GM19099 (cell line): ENCODE data around the gene SART3.

Source experiments
- POLR2A ChIP-seq: IDR thresholded peaks from 3 replicates; pipeline ENCODE4 v1.6.1; 2011; ENCODE audit warnings: low read depth; ENCODE audit not compliant: insufficient read length; ENCODE audit errors: extremely low read depth

Gene SART3

DNA sequence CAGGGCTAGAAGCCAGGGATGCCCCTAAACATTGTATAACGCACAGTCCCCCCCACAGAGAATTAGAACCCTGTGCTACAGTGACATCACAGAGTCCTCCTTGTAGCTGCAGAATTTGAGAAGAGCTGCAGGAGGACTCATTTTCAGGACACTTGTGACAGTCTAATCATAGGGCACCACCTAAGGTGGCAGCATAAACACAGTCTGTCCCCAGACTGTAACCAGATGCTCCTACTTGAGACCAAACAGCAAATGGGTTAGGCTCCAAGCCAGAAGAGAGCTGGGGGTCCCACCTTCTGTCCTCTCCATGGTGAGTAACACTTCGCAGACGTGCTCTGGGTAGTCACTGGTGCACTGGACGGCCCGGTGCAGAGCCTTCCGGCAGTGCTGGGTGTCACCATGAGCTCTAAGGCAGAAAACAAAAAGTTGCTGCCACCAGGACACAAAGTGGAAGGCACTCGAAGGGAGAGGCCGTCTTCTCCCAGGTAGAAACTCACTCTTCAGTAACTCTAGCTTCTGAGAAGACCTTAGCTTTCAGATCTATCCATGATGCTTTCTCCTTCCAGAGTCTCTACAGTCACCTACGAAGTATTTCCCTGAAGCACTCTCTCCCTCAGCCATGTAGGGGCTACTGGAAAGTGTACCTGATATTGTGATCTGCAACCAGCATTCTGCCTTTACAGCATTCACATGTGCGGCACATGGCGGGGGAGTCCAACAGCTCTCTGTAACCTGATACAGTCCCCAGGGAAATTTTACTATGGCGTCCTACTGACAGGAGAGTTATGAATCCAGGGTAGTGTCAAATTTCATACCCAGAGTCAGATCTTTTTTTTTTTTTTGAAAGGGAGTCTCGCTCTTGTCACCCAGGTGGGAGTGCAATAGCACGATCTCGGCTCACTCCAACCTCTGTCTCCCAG, 28.8 kb downstream of the SART3 start:
- no peak for TF ChIP-seq POLR2A

DNA sequence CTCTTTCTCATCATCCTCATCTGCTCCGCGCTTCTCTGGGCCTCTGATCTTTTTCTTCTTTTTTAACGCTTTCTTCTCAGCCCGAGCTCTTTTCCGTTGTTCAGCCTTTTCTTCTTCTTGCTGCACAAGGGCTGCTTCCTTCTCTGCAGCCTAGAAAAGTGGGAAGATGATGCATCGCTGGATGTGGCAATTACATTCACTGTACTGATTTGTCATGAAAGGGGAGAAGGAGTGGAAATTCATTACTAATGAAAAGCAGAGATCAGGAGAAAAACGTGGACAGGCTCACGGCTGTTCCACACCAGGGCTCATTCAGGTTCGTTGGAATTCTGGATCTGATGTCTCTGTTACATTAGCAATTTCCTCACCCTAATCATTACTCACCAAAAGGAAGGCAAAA, 30.8 kb downstream of the SART3 start:
- TF ChIP-seq POLR2A, result no peak

DNA sequence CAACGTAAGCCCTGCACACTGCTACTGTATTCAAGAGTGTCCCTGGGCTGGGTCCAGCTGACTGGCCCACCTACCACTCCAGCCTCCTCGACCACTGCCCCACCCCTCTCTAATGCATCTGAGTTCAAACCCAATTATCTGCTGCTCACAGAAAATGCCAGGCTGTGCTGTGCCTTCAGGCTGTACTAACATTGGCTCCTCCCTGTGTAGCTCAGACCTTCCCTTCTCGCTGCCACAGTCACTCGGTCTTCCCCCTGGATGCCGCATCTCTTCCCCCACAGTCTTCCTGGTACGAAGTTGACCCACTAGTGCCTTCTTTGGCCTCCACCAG, 33.8 kb downstream of the SART3 start:
- no peak for TF ChIP-seq POLR2A

GRCh38 chr12:108526482-108527165, 34.3 kb downstream of the SART3 start:
- no peak for TF ChIP-seq POLR2A

DNA sequence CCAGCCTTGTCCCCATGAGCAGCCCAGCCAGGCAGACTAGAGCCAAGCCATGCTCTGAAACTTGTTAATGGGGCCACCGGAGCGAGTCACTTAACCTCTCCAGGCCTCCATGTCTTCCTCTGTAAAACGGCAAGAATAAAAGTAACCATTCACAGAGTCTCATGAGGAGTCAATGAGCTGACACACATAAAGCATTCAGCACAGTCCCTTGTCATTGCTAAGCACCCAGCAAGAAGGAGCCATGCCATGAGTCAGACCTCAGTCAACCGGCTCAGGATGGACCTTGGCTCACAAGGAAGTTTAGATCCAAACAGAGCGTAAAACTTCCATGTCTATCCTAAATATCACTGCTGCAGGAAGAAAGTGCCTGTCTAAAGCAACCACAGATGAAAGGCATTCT, 35.3 kb downstream of the SART3 start:
- TF ChIP-seq POLR2A, result no peak

GRCh38 chr12:108523365-108523764, 37.6 kb downstream of the SART3 start:
- no peak for TF ChIP-seq POLR2A

DNA sequence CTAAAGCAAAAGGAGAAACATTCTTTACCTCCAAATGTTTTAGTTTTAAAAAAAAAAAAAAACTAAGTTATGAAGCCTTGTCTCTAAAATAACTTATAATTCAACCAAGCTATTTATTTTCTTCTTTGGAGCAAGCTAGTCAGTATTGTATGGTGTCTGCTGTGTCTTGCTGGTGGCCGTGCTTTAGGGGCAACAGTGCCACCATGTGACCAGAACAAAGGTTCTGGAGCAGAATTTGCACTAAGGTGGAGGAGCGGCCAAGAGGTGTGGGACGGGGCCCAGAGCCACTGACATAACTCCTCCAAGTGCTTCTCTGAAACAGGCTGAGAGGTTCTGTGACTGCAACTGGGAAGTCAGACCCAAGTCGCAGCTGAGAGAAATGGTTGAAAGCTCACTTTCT, 41.4 kb downstream of the SART3 start:
- no peak for TF ChIP-seq POLR2A

DNA sequence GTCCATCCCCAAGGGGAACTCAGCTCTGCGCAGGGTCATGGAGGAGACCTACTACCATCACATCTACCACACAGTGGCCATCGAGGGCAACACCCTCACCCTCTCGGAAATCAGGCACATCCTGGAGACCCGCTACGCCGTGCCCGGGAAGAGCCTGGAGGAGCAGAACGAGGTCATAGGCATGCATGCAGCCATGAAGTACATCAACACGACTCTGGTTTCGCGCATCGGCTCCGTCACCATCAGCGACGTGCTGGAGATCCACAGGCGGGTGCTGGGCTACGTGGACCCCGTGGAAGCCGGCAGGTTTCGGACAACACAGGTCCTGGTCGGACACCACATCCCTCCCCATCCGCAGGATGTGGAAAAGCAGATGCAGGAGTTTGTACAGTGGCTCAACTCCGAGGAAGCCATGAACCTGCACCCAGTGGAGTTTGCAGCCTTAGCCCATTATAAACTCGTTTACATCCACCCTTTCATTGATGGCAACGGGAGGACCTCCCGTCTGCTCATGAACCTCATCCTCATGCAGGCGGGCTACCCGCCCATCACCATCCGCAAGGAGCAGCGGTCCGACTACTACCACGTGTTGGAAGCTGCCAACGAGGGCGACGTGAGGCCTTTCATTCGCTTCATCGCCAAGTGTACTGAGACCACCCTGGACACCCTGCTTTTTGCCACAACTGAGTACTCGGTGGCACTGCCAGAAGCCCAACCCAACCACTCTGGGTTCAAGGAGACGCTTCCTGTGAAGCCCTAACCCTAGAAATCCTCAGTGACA, 42.1 kb downstream of the SART3 start:
- TF ChIP-seq POLR2A, result no peak

DNA sequence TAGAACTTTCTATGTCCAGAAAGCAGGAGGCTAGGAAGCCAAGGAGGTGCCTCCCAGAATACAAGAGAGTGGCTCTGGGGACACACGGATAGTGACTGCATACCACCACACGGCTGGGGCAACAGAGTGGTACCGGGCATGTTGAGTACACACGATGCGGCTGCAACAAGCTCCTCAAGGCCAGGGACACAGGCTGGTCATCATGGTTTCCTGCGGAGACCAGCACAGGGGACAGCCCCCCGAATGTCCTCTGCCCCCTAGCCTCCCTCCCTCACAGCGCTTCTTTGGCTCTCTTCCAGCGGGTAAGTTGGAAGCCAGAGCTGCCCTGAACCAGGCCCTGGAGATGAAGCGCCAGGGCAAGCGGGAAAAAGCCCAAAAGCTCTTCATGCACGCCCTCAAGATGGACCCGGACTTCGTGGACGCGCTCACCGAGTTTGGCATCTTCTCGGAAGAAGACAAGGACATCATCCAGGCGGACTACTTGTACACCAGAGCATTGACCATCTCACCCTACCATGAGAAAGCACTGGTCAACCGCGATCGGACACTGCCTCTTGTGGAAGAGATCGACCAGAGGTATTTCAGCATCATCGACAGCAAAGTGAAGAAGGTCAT, 42.8 kb downstream of the SART3 start:
- TF ChIP-seq POLR2A, result no peak

- no peak for TF ChIP-seq POLR2A
Measured at GRCh38 chr12:108517288-108518100, 43.5 kb downstream of the SART3 start.

DNA sequence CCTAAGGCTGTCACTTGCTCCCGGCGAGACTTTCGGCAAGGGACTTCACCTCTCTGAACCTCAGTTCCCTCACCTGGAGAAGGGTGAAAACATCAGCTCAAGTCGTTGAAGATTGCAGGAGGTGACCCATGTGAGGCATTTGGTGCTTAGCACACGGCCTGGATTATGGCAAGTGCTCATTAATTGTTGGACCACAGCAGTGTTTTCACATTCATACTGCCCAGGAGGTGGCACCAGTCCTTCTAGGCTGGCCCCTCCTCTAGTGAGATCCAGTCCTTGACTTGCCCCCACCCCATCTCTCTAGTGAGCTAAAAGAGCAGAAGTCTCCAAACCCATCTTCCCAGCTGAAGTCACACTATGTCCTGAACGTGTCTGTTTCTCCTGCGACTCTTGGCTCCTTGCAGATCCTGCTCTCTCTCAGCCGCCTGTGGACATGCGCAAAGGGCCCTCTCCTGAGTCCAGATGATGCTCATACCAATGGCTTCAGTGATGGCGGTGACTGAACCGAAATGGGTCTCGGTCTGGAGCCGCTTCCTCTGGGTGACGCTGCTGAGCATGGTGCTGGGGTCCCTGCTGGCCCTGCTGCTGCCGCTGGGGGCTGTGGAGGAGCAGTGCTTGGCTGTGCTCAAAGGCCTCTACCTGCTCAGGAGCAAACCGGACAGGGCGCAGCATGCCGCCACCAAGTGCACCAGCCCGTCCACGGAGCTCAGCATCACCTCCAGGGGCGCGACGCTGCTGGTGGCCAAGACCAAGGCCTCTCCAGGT, 44.3 kb downstream of the SART3 start:
- no peak for TF ChIP-seq POLR2A

DNA sequence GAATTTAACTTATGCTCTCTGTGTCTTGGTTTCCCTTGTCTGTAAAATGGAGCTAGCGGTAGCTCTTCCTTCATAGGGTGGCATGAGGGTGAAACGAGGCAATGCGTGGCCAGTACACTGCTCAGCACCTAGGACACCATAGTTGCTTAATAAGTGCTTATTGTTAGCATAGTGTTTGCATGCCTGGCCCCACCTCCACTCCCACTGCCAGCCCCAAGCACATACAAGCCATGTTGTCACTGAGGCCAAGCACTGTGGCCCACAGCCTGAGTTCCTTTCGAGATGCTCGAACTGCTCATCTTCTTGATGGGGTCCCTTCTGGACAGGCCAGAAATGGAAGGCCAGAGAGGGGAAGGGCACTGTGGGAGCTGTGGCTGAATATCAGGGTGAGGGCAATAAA, 45.1 kb downstream of the SART3 start:
- no peak for TF ChIP-seq POLR2A

DNA sequence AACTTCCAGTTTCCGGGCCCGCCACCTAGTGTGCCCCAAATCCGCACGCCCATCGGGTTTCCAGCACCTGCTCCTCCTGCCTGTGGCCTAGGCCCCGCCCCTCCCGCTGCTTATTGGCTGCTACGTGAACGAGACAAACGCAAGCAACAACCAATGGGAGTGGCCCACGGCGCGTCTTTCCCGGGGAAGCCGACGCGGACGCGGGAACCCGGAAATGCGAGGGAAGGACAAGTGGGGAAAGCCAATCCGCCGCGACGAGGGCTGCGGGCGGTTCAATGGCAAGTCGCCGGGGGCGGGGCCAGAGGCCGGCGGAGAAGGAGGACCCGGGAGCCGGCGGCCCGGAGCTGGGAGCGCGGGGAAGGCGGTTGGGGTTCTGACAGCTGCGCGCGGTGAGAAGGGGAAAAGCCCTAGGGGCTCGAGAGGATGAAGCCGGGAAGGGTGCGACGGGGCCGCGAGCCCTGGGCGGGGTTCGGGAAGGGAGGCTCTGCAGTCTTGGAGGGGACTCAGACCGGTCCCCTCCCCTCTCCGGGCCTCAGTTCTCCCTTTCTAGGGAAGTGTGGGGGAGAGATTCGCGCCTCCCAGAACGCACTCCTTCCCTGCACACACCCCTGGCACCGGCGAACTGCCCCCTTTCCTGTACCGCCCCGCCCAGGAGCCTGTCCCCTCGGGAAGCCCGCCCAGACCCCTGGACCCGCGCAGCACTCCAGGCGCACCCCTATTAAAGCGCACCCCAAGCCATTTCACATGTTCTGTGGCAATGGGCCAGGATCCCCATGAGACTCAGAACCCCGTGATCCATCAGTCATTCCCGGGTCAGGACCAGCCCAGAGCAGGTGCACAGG, 45.8 kb downstream of the SART3 start, which contains the start of gene FICD:
Gene FICD, plus strand, starts transcription at position 305 of the 842 bp plus-strand sequence. CDS start 1,696 bp downstream, outside the sequence.
- peak; percentile 77 for TF ChIP-seq POLR2A
